GM21367 (cell line): ENCODE results near the gene BCL2A1.
"Not testable (repeated sequence)": the region's sequence is repeated elsewhere in the genome, so short reads cannot be mapped to it uniquely, and the experiment has no call there.

Experiments used
- ATAC-seq: cut with Tn5 transposase; IDR thresholded peaks from one replicate; pipeline ENCODE4 v1.9.1; 2021; ENCODE audit not compliant: unreplicated experiment

Gene BCL2A1

GRCh38 chr15:79962178-79962577, 8.8 kb downstream of the BCL2A1 start:
- ATAC-seq, result no peak

GRCh38 chr15:79960502-79961212, 10.3 kb downstream of the BCL2A1 start:
- ATAC-seq, result no peak

- no peak for ATAC-seq
Observed at GRCh38 chr15:79957741-79958140, 13.3 kb downstream of the BCL2A1 start.

- ATAC-seq, result no peak
Observed at GRCh38 chr15:79956354-79956939, 14.5 kb downstream of the BCL2A1 start.

GRCh38 chr15:79954661-79955060, 16.3 kb downstream of the BCL2A1 start:
- no peak for ATAC-seq

GRCh38 chr15:79953951-79954444, 17.0 kb downstream of the BCL2A1 start:
- ATAC-seq, result no peak

GRCh38 chr15:79952329-79952728, 18.7 kb downstream of the BCL2A1 start:
- ATAC-seq, result no peak

GRCh38 chr15:79950247-79950646, 20.7 kb downstream of the BCL2A1 start:
- no peak for ATAC-seq

- ATAC-seq, result no peak
Observed at GRCh38 chr15:79948761-79949160, 22.2 kb downstream of the BCL2A1 start.

- no peak for ATAC-seq
Observed at GRCh38 chr15:79948095-79948695, 22.8 kb downstream of the BCL2A1 start.

GRCh38 chr15:79947009-79947408, 24.0 kb downstream of the BCL2A1 start:
- no peak for ATAC-seq

GRCh38 chr15:79944622-79945021, 26.4 kb downstream of the BCL2A1 start:
- ATAC-seq, result no peak

- no peak for ATAC-seq
Observed at GRCh38 chr15:79943820-79944219, 27.2 kb downstream of the BCL2A1 start.

- ATAC-seq, result no peak
Observed at GRCh38 chr15:79942741-79943481, 28.1 kb downstream of the BCL2A1 start.

- ATAC-seq, result no peak
Observed at GRCh38 chr15:79939399-79939798, 31.6 kb downstream of the BCL2A1 start.

GRCh38 chr15:79938143-79938542, 32.9 kb downstream of the BCL2A1 start:
- ATAC-seq, result no peak

- ATAC-seq, result not testable (repeated sequence)
Observed at GRCh38 chr15:79935556-79936201, 35.3 kb downstream of the BCL2A1 start.

- ATAC-seq, result no peak
Observed at GRCh38 chr15:79933231-79933630, 37.8 kb downstream of the BCL2A1 start.

GRCh38 chr15:79932447-79932846, 38.5 kb downstream of the BCL2A1 start:
- ATAC-seq, result no peak

- ATAC-seq, result no peak
Observed at GRCh38 chr15:79930516-79930915, 40.5 kb downstream of the BCL2A1 start.

GRCh38 chr15:79929412-79929811, 41.6 kb downstream of the BCL2A1 start:
- ATAC-seq, result no peak
